NCI-H345 treated with DMSO at 0.1 percent for 48 hours (cell line): ENCODE data around the gene SMCO1.
A peak's percentile ranks its signal among the peaks of the same experiment; 100 is the strongest.
"Not testable (repeated sequence)": the region's sequence is repeated elsewhere in the genome, so short reads cannot be mapped to it uniquely, and the experiment has no call there.

Experiments
- DNase-seq: peaks from one replicate; lab custom pipeline; 2025; ENCODE audit not compliant: unreplicated experiment; lab: John Stamatoyannopoulos, UW

Gene SMCO1

DNA sequence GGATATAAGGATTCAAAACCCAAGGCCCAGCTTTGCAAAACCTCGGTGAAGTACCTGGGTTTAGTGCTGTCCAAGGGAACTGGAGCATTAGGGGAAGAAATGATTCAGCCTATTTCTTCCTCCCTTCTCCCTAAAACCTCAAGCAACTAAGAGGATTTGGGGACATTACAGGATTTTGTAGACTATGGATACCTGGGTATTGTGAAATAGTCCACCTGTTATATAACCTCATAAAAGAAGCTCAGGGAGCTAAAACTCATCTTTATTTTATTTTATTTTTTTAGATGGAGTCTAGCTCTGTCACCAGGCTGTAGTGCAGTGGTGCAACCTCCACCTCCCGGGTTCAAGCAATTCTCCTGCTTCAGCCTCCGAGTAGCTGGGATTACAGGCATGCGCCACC lies 8.7 kb upstream of the SMCO1 start:
- no peak for DNase-seq

DNA sequence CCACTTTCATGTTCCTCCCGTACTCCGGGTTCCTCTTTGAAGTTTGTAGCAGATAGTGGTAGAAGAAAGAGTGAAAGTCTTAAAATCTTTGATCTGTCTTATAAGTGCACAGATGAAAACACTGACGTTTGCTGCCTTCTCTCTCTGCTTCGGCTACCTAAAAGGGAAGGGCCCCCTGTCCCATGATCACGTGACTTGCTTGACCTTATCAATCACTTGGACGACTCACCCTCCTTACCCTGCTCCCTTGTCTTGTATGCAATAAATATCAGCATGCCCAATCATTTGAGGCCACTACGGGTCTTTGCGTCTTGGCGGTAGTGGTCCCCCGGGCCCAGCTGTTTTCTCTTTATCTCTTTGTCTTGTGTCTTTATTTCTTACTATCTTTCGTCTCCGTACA lies 6.1 kb upstream of the SMCO1 start:
- not testable (repeated sequence) for DNase-seq

- no peak for DNase-seq
Observed at GRCh38 chr3:196519718-196520082, 4.6 kb upstream of the SMCO1 start.

DNA sequence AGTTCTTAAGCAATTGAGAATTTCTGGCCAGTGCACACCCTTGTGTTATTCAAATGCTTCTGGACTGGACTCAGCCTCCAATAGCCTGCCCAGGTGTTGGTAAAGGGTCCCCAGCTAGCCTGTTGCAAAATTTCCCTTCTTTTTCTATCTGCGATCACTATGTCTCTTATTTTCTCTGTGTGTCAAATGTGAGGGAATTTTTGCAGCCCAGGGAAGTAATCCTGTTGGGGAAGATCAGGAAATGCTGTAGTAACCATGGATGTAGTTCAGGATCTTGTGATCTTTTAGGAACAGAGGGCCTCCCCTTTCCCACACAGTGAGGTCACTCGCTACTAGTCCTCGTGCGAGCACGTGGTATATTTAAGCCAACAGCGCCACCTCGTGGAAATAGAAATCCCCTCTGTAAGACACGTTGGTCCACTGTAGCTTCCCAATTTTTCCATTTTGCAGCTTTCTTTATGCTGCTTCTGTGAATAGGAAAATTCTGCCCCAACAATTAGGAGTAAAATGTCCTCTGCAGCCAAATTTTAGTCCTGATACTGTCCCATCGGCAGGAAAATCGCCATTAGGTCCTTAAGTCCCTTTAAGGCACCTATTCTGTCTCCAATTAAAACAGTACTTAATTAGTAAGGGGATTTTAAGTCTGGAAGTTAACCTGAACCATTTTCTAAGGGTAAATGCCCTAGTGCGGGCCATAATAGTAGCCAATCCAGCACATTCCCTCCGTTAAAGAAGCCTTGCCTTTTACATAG lies 4.0 kb upstream of the SMCO1 start:
- DNase-seq: no peak

- DNase-seq: peak; percentile 96
Observed at GRCh38 chr3:196517919-196518318, 2.8 kb upstream of the SMCO1 start.

GRCh38 chr3:196517162-196517800 lies 2.1 kb upstream of the SMCO1 start:
- DNase-seq: no peak

DNA sequence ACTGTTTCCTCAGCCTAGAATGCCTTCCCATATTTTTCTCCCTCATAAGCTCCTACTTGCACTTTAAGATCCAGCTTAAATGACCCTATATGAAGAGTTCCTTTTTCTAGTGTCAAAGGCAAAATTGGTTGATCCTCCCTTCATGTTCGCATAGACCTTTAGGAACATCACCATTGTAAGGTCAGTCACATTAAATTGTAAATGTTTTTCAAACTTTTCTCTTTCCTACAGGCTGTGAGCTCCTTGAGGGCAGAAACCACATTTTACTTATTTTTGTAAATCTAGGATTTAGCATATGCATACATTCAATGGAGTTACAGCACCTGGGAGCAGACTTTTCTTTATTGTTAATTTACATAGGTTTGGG lies 813 bp downstream of the SMCO1 start:
- no peak for DNase-seq

GRCh38 chr3:196513697-196514349 lies 1.3 kb downstream of the SMCO1 start:
- no peak for DNase-seq

DNA sequence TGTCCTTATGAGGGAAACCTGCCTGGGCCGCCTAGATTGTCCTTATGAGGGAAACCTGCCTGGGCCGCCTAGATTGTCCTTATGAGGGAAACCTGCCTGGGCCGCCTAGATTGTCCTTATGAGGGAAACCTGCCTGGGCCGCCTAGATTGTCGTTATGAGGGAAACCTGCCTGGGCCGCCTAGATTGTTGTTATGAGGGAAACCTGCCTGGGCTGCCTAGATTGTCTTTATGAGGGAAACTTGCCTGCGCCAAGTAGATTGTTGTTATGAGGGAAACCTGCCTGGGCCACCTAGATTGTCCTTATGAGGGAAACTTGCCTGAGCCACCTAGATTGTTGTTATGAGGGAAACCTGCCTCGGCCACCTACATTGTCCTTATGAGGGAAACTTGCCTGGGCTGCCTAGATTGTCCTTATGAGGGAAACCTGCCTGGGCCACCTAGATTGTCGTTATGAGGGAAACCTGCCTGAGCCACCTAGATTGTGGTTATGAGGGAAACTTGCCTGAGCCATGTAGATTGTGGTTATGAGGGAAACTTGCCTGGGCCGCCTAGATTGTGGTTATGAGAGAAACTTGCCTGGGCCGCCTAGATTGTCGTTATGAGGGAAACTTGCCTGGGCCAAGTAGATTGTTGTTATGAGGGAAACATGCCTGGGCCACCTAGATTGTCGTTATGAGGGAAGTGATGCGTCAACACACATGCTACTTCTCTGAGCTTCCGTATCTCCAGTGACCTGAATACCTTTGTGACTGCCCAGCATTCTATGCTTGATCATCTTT lies 3.3 kb downstream of the SMCO1 start:
- not testable (repeated sequence) for DNase-seq

GRCh38 chr3:196511108-196511507 lies 4.0 kb downstream of the SMCO1 start:
- DNase-seq: not testable (repeated sequence)

GRCh38 chr3:196506687-196507086 lies 8.5 kb downstream of the SMCO1 start:
- DNase-seq: no peak

- no peak for DNase-seq
Observed at GRCh38 chr3:196504556-196504955, 10.6 kb downstream of the SMCO1 start.

GRCh38 chr3:196504077-196504398 lies 11.1 kb downstream of the SMCO1 start:
- not testable (repeated sequence) for DNase-seq

- peak; percentile 92 for DNase-seq
Observed at GRCh38 chr3:196503196-196504076, 11.7 kb downstream of the SMCO1 start, which contains the start of gene RNF168. Gene RNF168, minus strand, starts transcription at chr3:196503768. Its CDS starts 595 bp downstream, at chr3:196503173.

DNA sequence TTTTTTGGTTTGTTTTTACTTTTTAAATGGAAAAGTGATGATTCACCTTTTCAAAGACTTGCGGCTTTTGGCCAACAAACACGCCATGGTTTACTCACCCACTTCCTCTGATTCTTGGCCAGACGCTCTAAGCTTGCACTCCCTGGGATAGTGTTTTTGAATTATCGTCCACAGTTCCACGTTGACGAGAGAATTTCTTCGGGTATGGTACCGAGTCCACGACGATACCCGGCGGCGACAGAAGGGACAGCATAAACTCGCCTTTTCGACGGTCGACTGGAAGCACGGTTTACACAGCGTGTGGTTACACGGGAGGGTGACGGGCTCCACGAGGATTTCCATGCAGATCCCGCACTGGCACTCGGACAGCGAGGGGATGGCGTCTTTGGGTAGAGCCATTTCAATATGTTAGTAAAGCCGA lies 12.4 kb downstream of the SMCO1 start:
- peak; percentile 74 for DNase-seq

DNA sequence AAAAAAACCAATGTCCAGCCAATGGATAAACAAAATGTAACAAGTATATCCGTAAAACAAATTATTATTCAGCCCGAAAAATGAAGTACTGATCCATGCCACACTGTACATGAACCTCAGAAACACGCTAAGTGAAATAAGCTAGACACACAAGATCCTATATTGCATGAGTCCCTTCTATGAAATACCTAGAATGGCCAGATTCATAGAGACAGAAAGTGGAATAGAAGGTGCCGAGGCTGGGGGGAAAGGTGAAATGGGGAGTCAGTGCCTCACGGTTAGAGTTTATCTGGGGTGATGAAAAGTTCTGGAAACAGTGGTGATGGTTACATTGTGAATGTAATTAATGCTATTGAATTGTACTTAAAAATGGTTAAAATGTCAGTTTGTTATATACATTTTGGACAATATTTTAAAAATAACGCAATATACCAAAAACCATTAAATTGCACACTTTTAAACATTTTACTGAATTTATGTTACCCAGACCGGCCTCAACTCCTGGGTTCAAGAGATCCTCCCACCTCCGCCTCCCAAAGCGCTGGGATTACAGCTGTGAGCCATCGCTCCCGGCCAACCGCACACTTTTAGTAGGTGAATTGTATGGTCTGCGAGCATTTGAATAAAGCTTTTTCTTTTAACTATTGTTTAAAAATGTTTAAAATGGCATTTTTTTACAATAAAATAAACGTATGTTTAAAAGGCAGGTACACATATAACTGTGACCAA lies 13.7 kb downstream of the SMCO1 start:
- peak; percentile 40 for DNase-seq

DNA sequence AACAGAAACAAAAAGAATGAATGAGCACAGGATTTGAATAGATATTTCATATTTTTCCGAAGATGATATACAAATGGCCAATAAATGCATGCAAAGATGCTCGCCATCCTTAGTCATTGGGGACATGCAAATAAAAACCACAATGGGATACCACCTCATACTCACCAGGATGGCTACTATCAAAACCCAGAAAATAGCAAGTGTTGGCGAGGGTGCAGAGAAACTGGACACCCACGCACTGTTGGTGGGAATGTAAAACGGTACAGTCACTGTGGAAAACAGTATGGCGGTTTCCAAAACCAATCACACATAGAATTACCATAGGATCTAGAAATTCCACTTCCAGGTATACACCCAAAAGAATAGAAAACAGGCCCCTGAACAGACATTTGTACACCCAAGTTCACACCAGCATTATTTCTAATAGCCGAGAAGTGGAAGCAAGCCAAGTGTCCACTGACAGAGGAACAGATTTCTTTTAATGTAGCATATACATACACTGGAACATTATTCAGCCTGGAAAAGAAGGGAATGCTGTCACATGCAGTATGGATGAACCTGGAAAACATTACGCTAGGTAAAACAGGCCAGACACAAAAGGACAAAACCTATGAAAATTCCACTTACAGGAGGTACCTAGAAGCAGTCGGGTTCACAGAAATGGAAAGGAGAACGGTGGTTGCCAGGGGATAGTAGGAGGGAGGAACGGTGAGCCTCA lies 15.2 kb downstream of the SMCO1 start:
- DNase-seq: no peak

GRCh38 chr3:196499061-196499460 lies 16.1 kb downstream of the SMCO1 start:
- no peak for DNase-seq

- DNase-seq: no peak
Observed at GRCh38 chr3:196498297-196498696, 16.8 kb downstream of the SMCO1 start.
